Stimulated activated CD8-positive, alpha-beta memory T cell treated with anti-CD3 and anti-CD28 coated beads, Interleukin-2, amount 100 ng/mL, for 48 hours (primary cell): ENCODE data around the gene PDE11A.

ENCODE experiments used
- DNase-seq, 2 donors: peaks; one replicate each; pipeline ENCODE4 v3.0.0-alpha.2; 2020; ENCODE audit warnings: low read depth in 2 of 2

PDE11A gene

DNA sequence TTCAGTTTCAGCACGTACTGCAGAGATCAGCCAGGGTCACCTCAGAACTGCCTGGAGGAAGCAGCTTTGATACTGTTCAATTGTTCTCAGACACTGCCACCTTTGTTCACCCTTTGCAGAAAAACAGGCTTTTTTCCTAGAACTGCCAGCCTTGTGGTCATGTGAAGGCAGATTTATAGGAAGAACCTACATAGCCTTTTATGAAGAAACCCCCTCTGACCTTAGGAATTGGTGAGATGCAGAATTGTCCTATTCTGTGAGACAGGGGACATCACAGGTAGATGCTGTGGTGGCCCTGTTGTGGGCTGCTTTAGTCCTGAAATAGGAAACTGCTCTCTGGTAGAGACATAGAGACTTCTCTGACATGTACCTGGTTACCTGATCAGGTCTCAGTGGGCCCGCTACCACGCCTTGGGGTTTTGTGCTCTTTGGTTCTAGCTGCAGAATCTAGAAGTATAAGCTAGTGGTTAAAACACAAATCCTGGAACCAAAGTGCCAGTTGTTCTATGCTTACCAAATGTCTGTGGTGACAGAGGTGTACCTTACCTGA lies 473.4 kb downstream of the PDE11A start:
- no peak for DNase-seq

DNA sequence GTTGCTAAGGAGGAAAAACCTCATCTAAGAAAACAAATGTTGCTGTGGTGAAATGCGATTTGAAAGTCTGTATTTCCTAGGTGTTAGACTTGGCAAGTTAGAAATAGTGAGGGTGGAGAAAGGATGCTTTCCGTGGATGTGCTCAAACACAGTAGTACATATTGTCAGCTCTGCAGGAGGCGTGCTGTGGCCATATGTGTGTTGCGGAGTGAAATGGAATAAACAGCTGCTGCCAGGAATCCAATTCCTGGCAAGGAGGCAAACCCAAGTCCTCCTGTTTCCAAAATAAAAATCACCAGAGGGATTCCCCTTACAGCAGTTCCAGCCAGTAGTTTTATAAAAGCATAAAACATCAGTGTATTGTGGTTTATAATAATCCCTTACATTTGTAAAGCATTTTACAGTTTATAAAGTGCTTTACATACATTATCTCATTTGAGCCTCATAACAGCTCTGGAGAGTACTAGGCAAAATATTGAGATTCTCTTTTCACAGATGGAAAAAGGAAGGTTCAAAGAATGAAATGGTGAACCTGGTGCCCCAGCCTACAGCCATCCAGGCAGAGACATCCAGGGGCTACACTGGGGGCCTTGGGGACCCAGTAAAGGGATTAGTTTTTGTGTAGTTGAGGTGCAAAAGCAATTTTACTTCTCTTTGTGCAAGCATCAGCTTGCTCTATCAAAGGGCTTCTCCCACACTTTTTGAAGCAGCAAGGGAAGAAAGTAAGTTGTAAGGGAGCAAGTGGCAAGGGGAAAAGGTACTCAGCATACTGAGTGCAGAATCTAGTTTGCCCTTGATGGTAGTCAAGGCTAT lies 474.0 kb downstream of the PDE11A start:
- no peak for DNase-seq

DNA sequence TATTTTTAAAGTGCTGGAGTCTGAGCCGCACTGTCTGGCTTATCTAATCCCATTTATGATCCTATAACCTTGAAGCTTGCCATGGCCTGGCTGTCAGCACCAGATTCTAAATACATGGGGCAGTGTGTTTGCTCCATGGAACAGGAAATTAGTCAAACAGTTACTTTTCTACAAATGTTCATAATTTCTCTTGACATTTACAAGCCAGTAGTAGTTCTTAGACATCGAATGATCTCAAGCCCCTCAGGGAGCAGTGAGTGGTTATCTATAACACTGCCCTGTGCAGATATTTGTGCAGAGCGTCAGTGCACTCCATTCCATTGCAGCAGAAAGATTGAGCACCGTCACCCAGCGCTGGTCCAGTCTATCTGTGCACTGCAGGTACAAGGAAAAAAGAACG lies 474.8 kb downstream of the PDE11A start:
- no peak for DNase-seq

DNA sequence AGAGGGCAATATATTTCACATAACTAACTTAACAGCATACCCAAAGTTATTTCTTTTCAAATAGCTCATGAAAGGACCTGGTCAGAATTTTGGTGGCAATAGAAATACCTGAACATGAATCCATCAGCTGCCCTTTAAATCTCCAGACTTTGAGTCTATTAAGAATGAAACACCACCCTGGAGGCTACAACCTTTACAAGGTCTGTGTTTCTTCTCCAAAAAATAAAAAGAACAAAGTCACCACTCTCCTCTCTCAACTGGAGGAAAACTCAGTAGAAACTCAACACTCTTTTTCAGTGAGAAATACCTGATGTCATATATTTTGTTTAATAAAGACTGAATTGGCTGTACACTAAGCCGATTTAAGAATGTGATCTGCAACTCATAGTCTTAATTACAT lies 475.7 kb downstream of the PDE11A start:
- DNase-seq, result no peak

DNA sequence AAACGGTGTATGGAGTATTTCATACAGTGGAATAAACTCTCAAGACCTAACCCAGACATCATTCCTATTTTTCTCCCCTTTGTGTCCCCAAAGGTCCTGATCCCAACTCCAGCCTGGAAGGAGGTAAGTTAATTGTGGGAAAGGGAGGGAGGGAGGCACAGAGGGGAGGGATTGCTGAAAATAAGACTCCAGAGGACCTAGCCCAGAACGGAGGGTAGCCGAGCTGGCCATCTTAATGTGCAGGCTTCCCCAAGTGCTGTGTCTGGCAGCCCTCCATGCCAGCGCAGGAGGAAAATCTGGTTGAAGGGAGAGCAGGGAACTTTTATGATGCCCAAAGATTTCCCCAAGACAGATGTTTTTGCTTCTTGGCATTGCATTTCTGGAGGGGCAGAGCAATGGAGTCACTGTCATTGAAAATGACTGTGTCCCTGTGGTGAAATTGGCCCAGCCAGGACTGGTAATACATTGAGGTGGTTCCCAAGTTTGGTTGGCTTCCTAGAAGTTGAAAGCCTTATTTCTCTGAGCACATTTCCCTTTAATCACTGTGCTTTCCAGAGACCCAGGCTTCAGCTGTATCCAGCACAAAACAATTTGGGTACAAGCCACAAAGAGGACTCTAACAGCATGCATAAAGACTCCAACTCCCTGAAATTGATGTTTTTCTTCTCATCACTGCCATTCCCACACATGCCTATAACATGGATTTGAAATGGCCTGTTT lies 477.3 kb downstream of the PDE11A start:
- no peak for DNase-seq

DNA sequence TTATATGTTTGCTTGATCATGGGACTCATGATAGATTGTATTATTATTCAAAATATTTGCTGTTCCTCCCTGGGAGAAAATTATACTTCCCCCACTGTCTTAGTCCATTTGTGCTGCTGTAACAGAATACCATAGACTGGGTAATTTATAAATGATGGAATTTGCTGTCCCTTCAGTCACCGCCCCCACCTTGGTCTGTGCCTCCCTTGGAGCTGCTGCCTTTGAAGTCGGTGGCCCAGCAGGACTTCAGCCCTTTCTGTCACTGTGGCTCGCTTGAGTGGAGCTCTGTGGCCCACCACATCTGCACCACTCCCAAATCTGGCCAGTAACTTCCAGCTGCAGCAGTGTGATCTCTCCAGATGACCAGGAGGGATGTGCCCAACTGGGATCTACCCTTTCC lies 479.2 kb downstream of the PDE11A start:
- no peak for DNase-seq

DNA sequence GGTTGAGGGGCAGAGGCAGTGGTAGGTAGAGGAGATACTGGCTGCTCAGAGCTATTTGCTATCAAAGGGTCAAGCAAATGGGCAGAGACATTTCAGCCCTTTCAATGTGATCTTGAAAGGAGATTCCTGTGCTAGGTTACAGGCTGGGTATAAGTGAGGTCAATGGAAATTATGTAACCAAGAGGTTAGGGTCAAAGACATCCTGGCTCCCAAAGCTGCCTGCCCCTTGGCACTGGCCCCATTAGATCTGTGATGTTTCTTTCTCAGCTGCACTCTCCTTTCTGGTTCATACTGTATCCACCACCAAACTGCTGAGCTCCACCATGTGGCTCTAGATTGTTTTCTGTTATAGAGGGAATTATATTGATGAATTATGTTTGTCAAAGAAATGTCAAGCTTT lies 479.6 kb downstream of the PDE11A start:
- no peak for DNase-seq

DNA sequence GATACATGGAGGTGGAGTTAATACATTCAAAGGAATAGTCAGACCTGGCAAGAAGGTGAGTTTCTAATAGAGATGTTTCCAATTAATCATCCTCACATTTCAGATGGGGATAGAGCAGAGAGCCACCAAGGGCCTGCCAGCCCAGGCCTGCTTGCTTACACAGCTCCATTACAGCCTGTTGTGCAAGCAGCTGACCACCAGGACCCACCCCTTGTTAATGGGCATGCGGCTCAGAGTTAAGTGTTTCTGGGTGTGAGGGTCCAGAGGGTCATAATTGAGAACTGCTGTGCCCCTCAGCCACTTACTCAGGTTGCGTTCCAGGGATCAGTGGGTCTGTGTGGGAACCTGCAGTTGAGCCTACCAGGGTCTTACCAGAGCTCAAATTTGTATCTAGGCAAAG lies 480.2 kb downstream of the PDE11A start:
- no peak for DNase-seq

DNA sequence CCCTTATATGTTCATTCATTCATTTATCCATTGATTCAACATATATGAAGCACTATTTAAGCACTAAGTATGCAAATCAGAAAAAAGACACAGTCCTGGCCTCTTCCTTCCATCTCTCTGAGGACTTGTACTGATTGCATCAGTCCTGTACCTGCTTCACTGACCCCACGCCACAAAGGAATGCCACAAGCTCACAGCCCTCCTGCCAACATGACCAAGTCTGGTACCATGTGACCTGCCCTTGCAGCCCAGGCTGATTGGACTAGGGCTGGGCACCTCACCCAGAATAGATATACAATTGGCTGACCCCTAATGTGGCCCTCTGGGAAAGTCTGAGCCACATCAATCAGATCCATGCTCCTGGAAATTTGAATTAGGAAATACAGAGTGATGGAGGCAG lies 483.4 kb downstream of the PDE11A start:
- no peak for DNase-seq

DNA sequence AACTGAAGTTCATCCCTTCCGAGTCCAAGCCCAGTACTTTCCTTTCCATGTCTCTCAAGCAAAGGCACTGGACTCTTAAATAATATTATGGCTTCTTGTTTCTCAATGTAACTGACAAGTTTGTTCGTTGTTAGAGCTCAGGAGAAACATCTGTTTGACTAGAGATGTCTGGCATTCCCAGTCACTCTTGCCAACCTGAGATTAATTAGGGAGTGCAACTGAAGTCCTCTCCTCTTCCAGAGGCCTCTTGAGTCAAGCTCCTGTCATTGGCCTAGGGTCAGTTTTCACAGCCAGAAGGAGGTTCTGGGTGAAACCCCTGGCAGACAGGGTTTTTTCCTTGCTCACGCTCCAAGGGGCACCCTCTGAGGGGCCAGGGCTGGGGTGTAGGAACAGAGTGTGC lies 483.9 kb downstream of the PDE11A start:
- DNase-seq, result no peak

DNA sequence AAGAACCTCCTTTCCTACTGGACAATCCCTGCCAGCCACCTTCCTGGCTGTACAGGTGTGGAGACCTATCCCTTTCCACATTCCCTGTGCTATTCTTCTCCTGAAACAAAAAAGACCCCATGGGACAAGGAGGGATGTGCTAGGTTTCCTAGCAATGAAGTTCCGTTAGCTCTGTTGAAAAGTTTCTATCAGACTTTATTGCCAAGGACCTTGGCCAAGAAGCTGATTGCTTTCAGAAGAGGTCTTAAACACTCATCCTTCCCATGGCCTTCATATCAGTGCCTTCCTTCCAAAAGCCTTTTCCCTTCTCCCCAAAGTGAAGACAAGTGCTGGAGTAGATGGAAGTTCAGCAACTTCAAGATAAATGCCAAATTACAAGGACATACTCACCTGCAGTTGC lies 485.2 kb downstream of the PDE11A start:
- DNase-seq, result no peak

DNA sequence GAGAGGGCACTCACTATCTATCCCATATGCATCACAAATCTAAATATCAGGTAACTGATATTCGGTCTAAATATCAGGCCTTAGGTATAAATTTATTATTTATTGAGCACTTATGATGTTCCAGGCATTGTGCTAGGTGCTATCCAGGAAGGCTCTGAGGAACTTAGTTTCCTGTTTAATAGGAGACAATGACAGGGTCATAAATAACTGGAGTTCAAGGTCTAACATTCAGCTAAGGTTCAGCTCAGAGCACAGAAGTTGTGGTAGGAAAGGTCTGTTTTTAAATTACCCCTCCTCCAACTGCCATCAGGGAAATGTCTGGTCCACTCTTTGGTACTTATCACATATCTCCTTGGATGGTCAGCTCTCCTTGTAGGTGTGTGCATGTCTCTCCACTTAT lies 486.4 kb downstream of the PDE11A start:
- DNase-seq, result no peak

DNA sequence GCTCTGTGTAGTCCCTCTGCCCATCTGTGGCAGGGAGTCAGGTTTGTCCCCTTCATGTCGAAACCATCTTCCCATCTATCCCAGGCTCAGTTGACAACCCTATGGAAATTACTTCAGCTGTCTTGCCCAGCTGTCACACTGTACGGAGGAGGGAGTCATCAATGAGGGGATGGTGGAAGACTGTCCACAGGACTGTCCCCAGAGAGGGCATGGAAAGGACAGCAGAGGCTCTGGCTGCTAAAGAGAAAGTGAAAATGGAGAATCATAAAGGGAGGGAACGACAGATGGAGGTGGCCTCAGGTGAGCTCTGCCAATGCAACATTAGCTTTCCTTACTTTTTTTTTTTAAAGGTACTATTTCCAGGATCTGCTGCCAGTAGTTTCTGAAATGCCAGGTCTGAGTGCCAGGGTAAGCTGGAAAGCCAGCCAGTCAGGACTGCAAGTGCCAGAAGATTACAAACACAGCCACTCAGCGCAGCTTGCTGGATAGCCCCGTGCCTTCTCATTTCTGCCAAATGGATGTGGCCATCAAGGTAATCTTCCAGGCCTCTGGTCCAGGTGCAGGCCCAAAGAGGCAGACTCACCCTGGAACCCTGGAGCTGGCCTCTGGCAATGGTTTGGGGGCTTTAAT lies 487.2 kb downstream of the PDE11A start:
- no peak for DNase-seq

DNA sequence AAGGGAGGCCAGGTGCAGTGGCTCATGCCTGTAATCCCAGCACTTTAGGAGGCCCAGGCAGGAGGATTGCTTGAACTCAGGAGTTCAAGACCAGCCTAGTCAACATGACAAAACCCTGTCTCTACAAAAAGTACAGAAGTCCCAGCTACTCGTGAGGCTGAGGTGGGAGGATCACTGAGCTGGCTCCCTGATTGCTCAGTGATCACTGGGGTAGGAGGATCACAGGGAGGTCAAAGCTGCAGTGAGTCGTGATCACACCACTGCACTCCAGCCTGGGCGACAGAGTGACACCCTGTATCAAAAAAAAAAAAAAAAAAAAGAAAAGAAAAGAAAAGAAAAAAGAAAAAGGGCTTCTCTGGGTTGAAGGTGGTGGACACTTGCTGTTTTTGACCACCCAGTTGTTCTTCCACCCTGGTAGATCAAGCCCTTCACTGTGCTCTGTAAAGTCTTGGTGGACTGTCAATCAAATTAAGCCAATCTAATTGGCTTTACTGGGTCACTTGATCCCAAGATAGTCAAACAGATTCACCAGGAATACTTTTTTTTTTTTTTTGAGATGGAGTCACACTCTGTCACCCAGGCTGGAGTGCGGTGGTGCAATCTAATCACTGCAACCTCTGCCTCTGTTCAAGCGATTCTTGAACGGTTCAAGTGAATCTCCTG lies 488.4 kb downstream of the PDE11A start:
- DNase-seq, result no peak

DNA sequence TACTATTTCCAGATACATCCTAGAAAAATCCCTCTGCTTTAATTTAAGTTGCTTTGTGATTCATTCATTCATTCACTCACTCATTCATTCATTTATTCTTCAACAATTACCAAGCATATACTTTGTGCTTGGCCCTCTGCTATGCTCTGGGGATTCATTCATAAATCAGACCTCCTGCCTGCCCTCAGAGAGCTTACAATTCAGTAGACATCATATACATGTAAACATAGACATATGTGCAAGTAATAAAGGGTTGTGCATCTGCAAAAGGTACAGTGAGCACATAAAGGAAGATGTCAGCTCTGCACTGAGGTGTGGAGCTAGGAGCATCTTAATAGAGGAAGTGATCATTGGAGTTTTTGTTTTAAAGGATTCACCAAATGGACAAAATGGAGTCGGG lies 490.6 kb downstream of the PDE11A start:
- DNase-seq, result no peak

DNA sequence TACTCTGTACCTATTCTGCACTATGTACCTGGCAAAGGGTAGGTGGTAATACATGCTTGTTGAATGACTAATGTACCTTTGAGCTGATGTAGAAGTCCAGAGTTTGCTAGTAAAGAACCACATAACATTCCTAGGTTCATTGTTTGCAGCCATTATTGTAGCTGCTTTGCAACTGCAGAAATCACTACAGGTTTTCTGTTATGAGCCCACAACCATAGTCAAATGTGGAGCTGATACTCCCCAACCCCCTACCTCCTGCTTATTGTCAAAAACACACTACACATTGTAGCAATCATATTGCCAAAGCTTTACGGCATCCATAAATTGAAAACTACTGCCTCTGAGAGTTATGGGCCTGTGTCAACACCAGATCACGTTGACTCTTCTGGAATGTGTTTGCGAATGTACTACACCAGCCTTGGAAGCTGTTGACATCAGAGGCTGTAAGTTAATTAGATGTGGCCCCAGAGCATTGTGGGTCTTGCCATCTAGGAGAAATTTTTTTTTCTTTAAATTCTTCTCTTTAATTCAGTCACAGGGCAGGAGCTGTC lies 493.0 kb downstream of the PDE11A start:
- no peak for DNase-seq

DNA sequence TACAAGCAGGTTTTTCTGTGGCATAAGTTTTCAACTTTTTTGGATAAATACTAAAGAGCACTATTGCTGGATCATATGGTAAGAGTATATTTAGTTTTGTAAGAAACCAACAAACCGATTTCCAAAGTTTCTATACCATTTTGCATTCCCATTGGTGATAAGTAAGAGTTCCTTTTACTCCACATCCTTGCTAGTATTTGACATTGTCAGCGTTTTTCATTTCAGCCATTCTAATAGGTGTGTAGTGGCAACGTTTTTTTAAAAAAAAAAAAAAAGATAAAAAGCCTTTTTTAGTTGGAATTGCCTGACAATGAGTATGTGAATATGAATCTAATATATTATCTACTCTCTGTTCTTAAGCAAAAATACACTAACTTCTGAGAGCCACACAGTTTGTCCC lies 494.1 kb downstream of the PDE11A start:
- no peak for DNase-seq

DNA sequence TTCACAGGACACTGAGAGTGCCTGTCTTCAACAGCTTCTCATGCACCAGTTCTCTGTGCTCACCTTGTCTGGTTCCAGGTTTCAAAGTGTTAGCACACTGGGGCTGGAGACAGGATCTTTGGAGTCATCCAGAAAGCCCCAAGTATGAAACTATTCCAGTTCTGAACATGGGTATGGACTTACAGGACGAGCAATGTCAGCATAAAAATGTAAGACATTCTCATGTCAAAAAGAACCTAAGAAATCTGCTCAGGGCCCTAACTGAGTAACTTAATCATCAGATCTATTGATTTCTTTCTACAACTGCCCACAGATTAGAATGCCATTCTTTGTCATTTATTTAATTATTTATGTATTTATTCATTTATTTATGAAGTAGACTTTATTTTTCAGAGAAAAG lies 495.5 kb downstream of the PDE11A start:
- no peak for DNase-seq

DNA sequence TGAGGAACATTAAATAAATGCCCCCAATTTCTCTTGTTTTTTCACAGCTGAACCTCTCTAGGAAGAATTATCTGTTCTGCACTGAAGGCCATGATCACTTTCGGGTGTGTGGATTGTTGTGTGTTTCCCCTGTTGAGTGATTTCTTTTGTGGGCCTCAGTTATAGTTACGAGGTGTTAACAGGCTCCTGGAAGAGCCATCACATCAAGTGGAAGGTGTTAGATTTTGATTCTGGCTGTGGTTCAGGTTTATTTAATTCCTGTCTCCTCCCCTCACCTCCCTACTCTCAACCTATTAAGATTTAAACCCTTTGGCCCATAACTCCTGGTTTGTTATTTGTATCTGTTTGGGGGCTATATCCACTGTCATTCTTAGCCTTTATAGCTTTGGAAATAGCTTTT lies 497.2 kb downstream of the PDE11A start:
- DNase-seq, result no peak

DNA sequence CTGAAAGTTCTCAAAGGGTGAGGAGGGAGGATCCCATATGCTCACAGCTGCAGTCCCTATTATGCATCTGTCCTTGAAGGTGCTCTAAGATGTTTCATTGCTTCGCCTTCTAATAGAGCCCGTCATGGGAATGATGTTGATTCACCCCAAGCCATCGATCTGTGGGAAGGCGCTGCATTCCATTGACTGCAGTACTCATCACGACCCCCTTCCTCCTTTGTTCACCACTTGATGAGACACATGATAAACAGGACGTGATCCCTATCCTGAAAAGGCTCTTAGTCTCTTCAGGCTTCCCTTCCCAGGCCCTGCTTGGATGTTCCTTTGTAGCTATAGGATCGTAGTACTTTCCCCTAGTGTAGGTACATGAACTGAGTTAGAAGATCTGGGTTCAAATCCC lies 498.2 kb downstream of the PDE11A start:
- no peak for DNase-seq
